HEK293T (cell line): ENCODE results near the gene CYP26A1.

ENCODE experiments used
- ARNT ChIP-seq: fragments of 450-650 bp; IDR thresholded peaks from 2 replicates; pipeline ENCODE4 v1.6.1; 2017; ENCODE audit warnings: mild to moderate bottlenecking
- BHLHE40 ChIP-seq: fragments of 450-650 bp; IDR thresholded peaks from 2 replicates; pipeline ENCODE4 v1.6.1; 2016; ENCODE audit warnings: mild to moderate bottlenecking, moderate library complexity, borderline replicate concordance
- ELF4 ChIP-seq: fragments of 450-650 bp; IDR thresholded peaks from 2 replicates; pipeline ENCODE4 v1.6.1; 2017; ENCODE audit warnings: antibody characterized with exemption
- FOXA1 ChIP-seq: fragments of 450-650 bp; IDR thresholded peaks from 2 replicates; pipeline ENCODE4 v1.6.1; 2016; ENCODE audit warnings: mild to moderate bottlenecking
- FOXM1 ChIP-seq: fragments of 450-650 bp; IDR thresholded peaks from 2 replicates; pipeline ENCODE4 v1.6.1; 2017; ENCODE audit warnings: mild to moderate bottlenecking, borderline replicate concordance
- L3MBTL2 ChIP-seq: fragments of 450-650 bp; conservative IDR thresholded peaks from 2 replicates; pipeline ENCODE4 v1.6.1; 2016; ENCODE audit warnings: mild to moderate bottlenecking
- NFRKB ChIP-seq: fragments of 450-650 bp; IDR thresholded peaks from 2 replicates; pipeline ENCODE4 v1.6.1; 2016; ENCODE audit warnings: mild to moderate bottlenecking, moderate library complexity
- TARDBP ChIP-seq: fragments of 450-650 bp; IDR thresholded peaks from 2 replicates; pipeline ENCODE4 v1.6.1; 2016
- ZNF384 ChIP-seq: fragments of 450-650 bp; IDR thresholded peaks from 2 replicates; pipeline ENCODE4 v1.6.1; 2016

DNA sequence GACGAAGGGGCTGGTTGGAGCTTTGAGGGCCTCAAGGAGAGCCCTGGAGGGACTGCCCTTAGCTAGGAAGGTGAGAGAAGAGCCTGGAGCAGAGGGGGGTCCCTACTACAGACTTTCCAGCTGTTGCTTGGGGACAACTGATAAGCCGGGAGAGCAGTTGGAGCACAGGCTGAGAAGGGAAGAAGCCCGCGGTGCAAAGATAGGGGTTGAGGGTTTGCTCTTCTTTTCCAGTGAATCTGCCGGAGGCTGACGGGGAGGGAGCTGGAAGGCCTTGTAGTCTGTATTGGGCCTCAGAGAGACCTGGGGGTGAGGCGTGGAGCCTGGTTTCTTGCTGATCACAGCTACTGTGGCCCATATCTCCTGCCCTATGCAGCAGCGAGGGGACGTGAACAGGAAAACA, 23.7 kb downstream of the CYP26A1 start:
- TF ChIP-seq ARNT (no peak), ELF4 (no peak), NFRKB (no peak), FOXA1 (no peak), BHLHE40 (no peak), L3MBTL2 (no peak), ZNF384 (no peak), TARDBP (no peak), FOXM1 (no peak)
